ENCODE results near the gene ARHGAP40. TPM values are rescaled to one million over a fixed set of nuclear protein-coding genes. Genes with fewer than 3 reads are reported as not detected.

Gene ARHGAP40
- total and polyA plus RNA-seq, 2 experiments from 2014 or later = not detected

- Histone ChIP-seq H3K9me3 (ENCODE audit: low read depth) (no peaks in the 10 kb centered on the region), H3K36me3 (no peaks in the 10 kb centered on the region), H3K4me3 (no peak overlapping the region), H3K27ac (no peak overlapping the region), H3K4me1 (ENCODE audit: low read depth) (no peaks in the 10 kb centered on the region), H3K27me3 (no peaks in the 10 kb centered on the region)
- no peak for DNase-seq (ENCODE audit: low read depth in 1 of 2, low spot score in 1 of 2)
- TF ChIP-seq CTCF (IDR thresholded peaks at IDR 0.05; ENCODE audit: low read depth, low read length) = no peak
Observed at GRCh38 chr20:38623061-38623460, 21.5 kb downstream of the ARHGAP40 start.

DNA sequence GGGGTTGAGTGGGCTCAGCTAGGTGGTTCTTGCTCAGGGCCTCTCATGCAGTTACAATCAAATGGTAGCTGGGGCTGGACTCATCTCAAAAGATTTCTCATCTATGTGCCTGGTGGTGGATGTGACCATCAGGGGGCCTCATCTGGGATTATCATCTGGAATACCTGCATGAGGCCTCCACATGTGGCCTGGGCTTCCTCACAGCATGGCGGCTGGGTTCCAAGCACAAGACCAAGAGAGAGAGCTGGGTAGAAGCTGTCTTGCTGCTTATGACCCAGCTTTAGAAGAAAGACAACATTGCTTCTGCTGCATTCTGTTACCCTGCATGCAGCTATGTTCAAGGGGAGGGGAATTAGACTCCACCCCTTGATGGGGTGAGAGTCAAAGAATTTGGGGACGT lies 22.5 kb downstream of the ARHGAP40 start:
- Histone ChIP-seq H3K27ac (no peak overlapping the region), H3K9me3 (ENCODE audit: low read depth) (no peaks in the 10 kb centered on the region), H3K4me1 (ENCODE audit: low read depth) (no peaks in the 10 kb centered on the region), H3K36me3 (no peaks in the 10 kb centered on the region), H3K27me3 (no peaks in the 10 kb centered on the region), H3K4me3 (no peak overlapping the region)
- DNase-seq (ENCODE audit: low read depth in 1 of 2, low spot score in 1 of 2) = no peak
- TF ChIP-seq CTCF (IDR thresholded peaks at IDR 0.05; ENCODE audit: low read depth, low read length) = no peak

DNA sequence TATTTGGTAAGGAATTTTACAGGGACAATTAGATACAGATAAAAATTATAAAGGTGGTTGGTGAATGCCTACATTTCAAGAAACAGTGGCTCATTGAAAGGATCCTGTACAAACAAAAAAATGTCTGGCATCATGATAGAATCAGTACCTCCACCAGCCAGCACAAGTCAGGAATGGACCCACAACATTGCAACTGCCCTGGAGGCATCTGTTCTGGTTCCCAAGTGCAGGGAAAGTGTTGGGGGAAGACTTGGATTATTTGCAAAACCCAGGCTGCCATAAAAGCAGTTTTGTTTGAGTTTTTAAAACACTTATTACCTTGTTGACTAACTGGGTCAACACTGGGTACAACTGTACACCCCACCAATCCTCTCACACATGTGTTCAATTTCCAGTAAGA lies 24.3 kb downstream of the ARHGAP40 start:
- Histone ChIP-seq H3K27ac (no peak overlapping the region), H3K36me3 (no peaks in the 10 kb centered on the region), H3K9me3 (ENCODE audit: low read depth) (no peaks in the 10 kb centered on the region), H3K4me1 (ENCODE audit: low read depth) (no peaks in the 10 kb centered on the region), H3K4me3 (no peak overlapping the region), H3K27me3 (no peaks in the 10 kb centered on the region)
- TF ChIP-seq CTCF (IDR thresholded peaks at IDR 0.05; ENCODE audit: low read depth, low read length) = no peak
- no peak for DNase-seq (ENCODE audit: low read depth in 1 of 2, low spot score in 1 of 2)

- Histone ChIP-seq H3K4me3 (no peak overlapping the region), H3K27me3 (no peaks in the 10 kb centered on the region), H3K4me1 (ENCODE audit: low read depth) (no peaks in the 10 kb centered on the region), H3K27ac (no peak overlapping the region), H3K36me3 (no peaks in the 10 kb centered on the region), H3K9me3 (ENCODE audit: low read depth) (no peaks in the 10 kb centered on the region)
- no peak for TF ChIP-seq CTCF (IDR thresholded peaks at IDR 0.05; ENCODE audit: low read depth, low read length)
- no peak for DNase-seq (ENCODE audit: low read depth in 1 of 2, low spot score in 1 of 2)
Observed at GRCh38 chr20:38626921-38627659, 25.5 kb downstream of the ARHGAP40 start.

GRCh38 chr20:38628580-38629470 lies 27.2 kb downstream of the ARHGAP40 start:
- Histone ChIP-seq H3K4me3 (no peak overlapping the region), H3K36me3 (no peaks in the 10 kb centered on the region), H3K27me3 (no peaks in the 10 kb centered on the region), H3K9me3 (ENCODE audit: low read depth) (no peaks in the 10 kb centered on the region), H3K27ac (no peak overlapping the region), H3K4me1 (ENCODE audit: low read depth) (no peaks in the 10 kb centered on the region)
- DNase-seq (ENCODE audit: low read depth in 1 of 2, low spot score in 1 of 2) = no peak
- TF ChIP-seq CTCF (IDR thresholded peaks at IDR 0.05; ENCODE audit: low read depth, low read length) = no peak
